Aorta (tissue), 5 donors: ENCODE data around the gene CD40. TPM values are rescaled to one million over a fixed set of nuclear protein-coding genes. Genes with fewer than 3 reads are reported as not detected.
"Not testable (repeated sequence)": the region's sequence is repeated elsewhere in the genome, so short reads cannot be mapped to it uniquely, and the experiment has no call there.

Experiments used
- ATAC-seq: fragments of 200-7000 bp; cut with Tn5 transposase; one replicate; pipeline ENCODE4 v1.9.1; 2022; ENCODE audit warnings: moderate library complexity; ENCODE audit not compliant: low FRiP score
- DNase-seq, 2 donors: peaks; one replicate each; pipeline ENCODE4 v3.0.0-alpha.2; 2020
- H3K27ac ChIP-seq, 2 donors: one replicate each; pipeline ENCODE4 v1.5.1; 2013; ENCODE audit warnings: low read length in 2 of 2, mild to moderate bottlenecking in 2 of 2, moderate library complexity in 2 of 2, control low read depth in 1 of 2, inconsistent platforms in 1 of 2, low read depth in 1 of 2
- H3K27me3 ChIP-seq, 2 donors: one replicate each; pipeline ENCODE4 v1.6.1; 2013; ENCODE audit warnings: control low read depth in 1 of 2, low read length in 1 of 2, mild to moderate bottlenecking in 1 of 2, moderate library complexity in 1 of 2; ENCODE audit not compliant: insufficient read depth in 2 of 2, control insufficient read depth in 1 of 2
- H3K36me3 ChIP-seq, 2 donors: one replicate each; pipeline ENCODE4 v1.6.1; 2013; ENCODE audit warnings: control low read depth in 1 of 2, low read length in 1 of 2, mild to moderate bottlenecking in 1 of 2; ENCODE audit not compliant: insufficient read depth in 2 of 2, control insufficient read depth in 1 of 2
- H3K4me1 ChIP-seq, 2 donors: one replicate each; pipeline ENCODE4 v1.6.1; 2013; ENCODE audit warnings: low read length in 2 of 2, control low read depth in 1 of 2, mild to moderate bottlenecking in 1 of 2, moderate library complexity in 1 of 2; ENCODE audit not compliant: insufficient read depth in 2 of 2, control insufficient read depth in 1 of 2
- H3K4me3 ChIP-seq, 2 donors: one replicate each; pipeline ENCODE4 v1.5.1; 2013; ENCODE audit warnings: low read length in 2 of 2, control low read depth in 1 of 2, mild to moderate bottlenecking in 1 of 2
- H3K9me3 ChIP-seq: one replicate; pipeline ENCODE4 v1.6.1; 2013; ENCODE audit warnings: mild to moderate bottlenecking, low read length; ENCODE audit not compliant: control insufficient read depth
- WGBS, 2 donors: extraction: QIAGEN DNeasy Blood & Tissue Kit; methylation state at CpG; one replicate each; pipeline ENCODE4 v1.1.7; 2013; 5-methylcytosine and 5-hydroxymethylcytosine counted together
- intact Hi-C, 2 donors: fragments of 100-400 bp; cut with DNase I; formaldehyde crosslinking; loops; one replicate each; pipeline versions ENCODE4 v1.14.2 to v1.15.0; 2022
- polyA plus RNA-seq, 2 donors: library from polyadenylated mRNA; stranded (reverse); fragments of 200-250 nt; gene quantifications; one replicate each; pipeline ENCODE4 v1.2.3, GENCODE V29; 2013
- total RNA-seq, 2 donors: library from RNA; stranded (reverse); fragmentation: NEBNext Ultra II Directional; extraction: Animal tissue kit (Norgen Biotek cat#: 25700); gene quantifications; one replicate each; pipeline ENCODE4 v1.2.1, GENCODE V29; 2021
- donor health status: healthy with polysubstance abuse.
- donor health status: Bipolar disorder and iron deficiency.
- donor health status: DM: no; HTN: no; CAD: no.
- donor health status: DM: no; HTN: no; CAD: no.
- donor health status: DM: yes; HTN: yes; CAD: no.

CD40 gene
- total and polyA plus RNA-seq, 4 donors = 8.6 to 47.7 (median 28.5) TPM

GRCh38 chr20:46089167-46089416, 29.0 kb upstream of the CD40 start:
- Histone ChIP-seq H3K27me3 (no peaks in the 10 kb centered on the region), H3K27ac (peak overlapping the region in 1 of 2 donors; percentile 91), H3K36me3 (no peaks in the 10 kb centered on the region), H3K9me3 (no peaks in the 10 kb centered on the region), H3K4me3 (peak overlapping the region; percentile 73 to 78), H3K4me1 (peaks cover 4 to 5% of the 10 kb centered on the region in 2 donors)
- WGBS, 2 donors = 0% methylated on average over 29 to 31 of the region's 31 CpGs
- intact Hi-C loops = loop anchor here (2.0 to 10.0 kb wide), 3 partner anchors 117 to 318 kb away; partner anchors contain the start of genes DNTTIP1 (in 1 of the 2), ELMO2 (in 1 of the 2), WFDC3 (in 1 of the 2) and ZNF335 (in 1 of the 2)
- DNase-seq (no peak), ATAC-seq (peak; percentile 85)

- WGBS, 2 donors = 0 to 1% methylated on average over 77 to 100 of the region's 100 CpGs
- Histone ChIP-seq H3K36me3 (no peaks in the 10 kb centered on the region), H3K27me3 (no peaks in the 10 kb centered on the region), H3K9me3 (no peaks in the 10 kb centered on the region), H3K27ac (peak within 1 kb of the TSS; percentile 91 to 95), H3K4me3 (peak within 1 kb of the TSS; percentile 73 to 78), H3K4me1 (peaks cover 4 to 5% of the 10 kb centered on the region in 2 donors)
- intact Hi-C loops = loop anchor here (2.0 to 10.0 kb wide), 3 partner anchors 117 to 317 kb away; partner anchors contain the start of genes DNTTIP1 (in 1 of the 2), ELMO2 (in 1 of the 2), WFDC3 (in 1 of the 2) and ZNF335 (in 1 of the 2)
- DNase-seq (peak; percentile 98 to 99), ATAC-seq (peak; percentile 97)
Measured at GRCh38 chr20:46089417-46090388, 28.4 kb upstream of the CD40 start, which contains the start of gene NCOA5. NCOA5 (minus strand) TSS chr20:46089962; CDS start chr20:46079424, 10,538 bp downstream.

- intact Hi-C loops, ATAC-seq, H3K4me1 ChIP-seq, H3K9me3 ChIP-seq, H3K4me3 ChIP-seq, DNase-seq, H3K36me3 ChIP-seq, H3K27ac ChIP-seq, H3K27me3 ChIP-seq: not testable (repeated sequence)
- 95 to 96% methylated on average over 52 of the region's 52 CpGs for WGBS, 2 donors
Measured at GRCh38 chr20:46091622-46092535, 26.2 kb upstream of the CD40 start.

GRCh38 chr20:46093531-46093930, 24.6 kb upstream of the CD40 start:
- ATAC-seq (no peak), DNase-seq (no peak)
- no peaks in the 10 kb centered on the region for H3K36me3 ChIP-seq
- intact Hi-C loops = no loop called here
- H3K27me3 ChIP-seq = no peaks in the 10 kb centered on the region
- H3K9me3 ChIP-seq = no peaks in the 10 kb centered on the region
- H3K4me1 ChIP-seq = no peaks in the 10 kb centered on the region
- WGBS, 2 donors = 75 to 77% methylated on average over 2 of the region's 2 CpGs
- no peak overlapping the region for H3K27ac ChIP-seq
- H3K4me3 ChIP-seq = no peak overlapping the region

GRCh38 chr20:46099491-46100287, 18.4 kb upstream of the CD40 start:
- H3K4me3 ChIP-seq = no peak overlapping the region
- WGBS, 2 donors = 31 to 32% methylated on average over 47 to 48 of the region's 48 CpGs
- ATAC-seq = peak; percentile 52

GRCh38 chr20:46100444-46100843, 17.7 kb upstream of the CD40 start:
- H3K4me3 ChIP-seq, H3K36me3 ChIP-seq, H3K9me3 ChIP-seq, H3K27ac ChIP-seq, DNase-seq, ATAC-seq, intact Hi-C loops, H3K27me3 ChIP-seq, H3K4me1 ChIP-seq: not testable (repeated sequence)
- 82 to 86% methylated on average over 7 of the region's 7 CpGs for WGBS, 2 donors

More at GRCh38 chr20:46099491-46100287, 18.4 kb upstream of the CD40 start:
- Histone ChIP-seq H3K27ac (no peak overlapping the region), H3K9me3 (peaks cover 3% of the 10 kb centered on the region), H3K4me1 (no peaks in the 10 kb centered on the region), H3K36me3 (no peaks in the 10 kb centered on the region), H3K27me3 (no peaks in the 10 kb centered on the region)
- intact Hi-C loops = no loop called here
- peak; percentile 66 to 81 for DNase-seq

GRCh38 chr20:46100988-46101387, 17.1 kb upstream of the CD40 start:
- Histone ChIP-seq H3K36me3 (no peaks in the 10 kb centered on the region), H3K27ac (no peak overlapping the region), H3K9me3 (peaks cover 3% of the 10 kb centered on the region), H3K4me1 (no peaks in the 10 kb centered on the region), H3K27me3 (no peaks in the 10 kb centered on the region), H3K4me3 (no peak overlapping the region)
- 71 to 73% methylated on average over 5 of the region's 5 CpGs for WGBS, 2 donors
- intact Hi-C loops = no loop called here
- no peak for ATAC-seq
- DNase-seq = no peak

- H3K4me3 ChIP-seq = no peak overlapping the region
- no peaks in the 10 kb centered on the region for H3K4me1 ChIP-seq
- H3K36me3 ChIP-seq = no peaks in the 10 kb centered on the region
- peaks cover 3% of the 10 kb centered on the region for H3K9me3 ChIP-seq
- intact Hi-C loops = no loop called here
- DNase-seq = no peak
- H3K27ac ChIP-seq = no peak overlapping the region
- H3K27me3 ChIP-seq = no peaks in the 10 kb centered on the region
- no peak for ATAC-seq
- 80 to 85% methylated on average over 3 of the region's 3 CpGs for WGBS, 2 donors
Measured at GRCh38 chr20:46101957-46102356, 16.2 kb upstream of the CD40 start.
